SK-N-SH (cell line): ENCODE results near the gene PAQR7.

Experiments
- CHD2 ChIP-seq: fragments of 150-350 bp; IDR thresholded peaks from 2 replicates; pipeline ENCODE4 v1.6.1; 2018; ENCODE audit warnings: low read length; ENCODE audit not compliant: partially characterized antibody
- CTCF ChIP-seq: fragments of 200-600 bp; sonication (generic); IDR thresholded peaks from 2 replicates; pipeline ENCODE4 v1.6.1; 2017; ENCODE audit warnings: antibody characterized with exemption, mild to moderate bottlenecking, moderate library complexity
- EP300 ChIP-seq, 2 experiments: IDR thresholded peaks; 2 replicates each; pipeline versions ENCODE4 v1.4.0 to v1.6.1; 2012; ENCODE audit warnings: borderline replicate concordance in 1 of 2, low read depth in 1 of 2, low read length in 1 of 2
- FOXM1 ChIP-seq: IDR thresholded peaks from 2 replicates; pipeline ENCODE4 v1.4.0; 2012; ENCODE audit warnings: low read depth, mild to moderate bottlenecking
- JUND ChIP-seq: IDR thresholded peaks from 2 replicates; pipeline ENCODE4 v1.4.0; 2012
- MXI1 ChIP-seq: IDR thresholded peaks from 2 replicates; pipeline ENCODE4 v1.6.1; 2012; ENCODE audit warnings: mild to moderate bottlenecking, low read depth, low read length, improper control_type of control experiment
- POLR2AphosphoS5 ChIP-seq: IDR thresholded peaks from 2 replicates; pipeline ENCODE4 v1.6.1; 2012; ENCODE audit warnings: low read depth, low read length
- SIN3A ChIP-seq: IDR thresholded peaks from 2 replicates; pipeline ENCODE4 v1.6.1; 2012; ENCODE audit warnings: low read depth, mild to moderate bottlenecking, low read length, moderate library complexity, borderline replicate concordance
- SMC3 ChIP-seq: IDR thresholded peaks from 2 replicates; pipeline ENCODE4 v1.6.1; 2012; ENCODE audit warnings: low read depth, low read length, improper control_type of control experiment
- TAF1 ChIP-seq: IDR thresholded peaks from 2 replicates; pipeline ENCODE4 v1.6.1; 2012; ENCODE audit warnings: low read depth, mild to moderate bottlenecking, low read length, moderate library complexity, borderline replicate concordance
- TCF12 ChIP-seq: IDR thresholded peaks from 2 replicates; pipeline ENCODE4 v1.4.0; 2012
- YY1 ChIP-seq: IDR thresholded peaks from 2 replicates; pipeline ENCODE4 v1.4.0; 2012; ENCODE audit warnings: low read depth, mild to moderate bottlenecking

- no peak for TF ChIP-seq POLR2AphosphoS5
- TF ChIP-seq JUND, result no peak
- TF ChIP-seq TCF12, result no peak
- no peak for TF ChIP-seq MXI1
- no peak for TF ChIP-seq SIN3A
- no peak for TF ChIP-seq CTCF
- no peak for TF ChIP-seq FOXM1
- TF ChIP-seq CHD2, result no peak
- TF ChIP-seq EP300 (IDR thresholded peaks at IDR 0.05; ENCODE audit: borderline replicate concordance in 1 of 2, low read depth in 1 of 2, low read length in 1 of 2), result no peak
- TF ChIP-seq SMC3, result no peak
- TF ChIP-seq TAF1, result no peak
- TF ChIP-seq YY1, result no peak
These were observed 28.5 kb upstream of the PAQR7 start for GRCh38 chr1:25903986-25904385.
